ENCODE results near the gene WNT7B.
A peak's percentile ranks its signal among the peaks of the same experiment; 100 is the strongest.

WNT7B gene

GRCh38 chr22:46007848-46008261 lies 30.9 kb upstream of the WNT7B start:
- peaks cover 76% of the 10 kb centered on the region for H3K4me1 ChIP-seq (ENCODE audit: control insufficient read depth, insufficient read depth, low read depth, low read length)

GRCh38 chr22:46007003-46007847 lies 30.3 kb upstream of the WNT7B start:
- peak; percentile 59 for DNase-seq
- no peaks in the 10 kb centered on the region for H3K27me3 ChIP-seq (ENCODE audit: control insufficient read depth in 1 of 2, insufficient read depth in 1 of 2, low read length in 2 of 2)
- H3K4me2 ChIP-seq (ENCODE audit: low read length, poor library complexity, severe bottlenecking) = peak overlapping the region; percentile 27
- H3K4me3 ChIP-seq (ENCODE audit: insufficient read depth in 1 of 2, low read depth in 1 of 2, low read length in 2 of 2) = peak overlapping the region in 1 of 2 experiments; percentile 73
- H4K8ac ChIP-seq (ENCODE audit: low read length) = peak overlapping the region; percentile 97
- H4K91ac ChIP-seq (ENCODE audit: low read length) = peak overlapping the region; percentile 97
- H3K9ac ChIP-seq (ENCODE audit: low read length) = peak overlapping the region; percentile 92
- no peak overlapping the region for H3K23ac ChIP-seq (ENCODE audit: low read length in 2 of 2)
- H3K14ac ChIP-seq (ENCODE audit: low read length in 2 of 2) = peak overlapping the region in 1 of 2 experiments; percentile 90
- H2BK120ac ChIP-seq (ENCODE audit: low read depth, low read length) = peak overlapping the region; percentile 78
- H3K4ac ChIP-seq (ENCODE audit: low read depth in 1 of 2, low read length in 2 of 2) = peak overlapping the region; percentile 62 to 88
- H3K27ac ChIP-seq (ENCODE audit: low read length, poor library complexity, severe bottlenecking) = peak overlapping the region; percentile 99
- H2BK12ac ChIP-seq (ENCODE audit: low read length in 2 of 2) = peak overlapping the region; percentile 91 to 97
- H2BK5ac ChIP-seq (ENCODE audit: low read depth, low read length, poor library complexity, severe bottlenecking) = peak overlapping the region; percentile 94
- H3K4me1 ChIP-seq (ENCODE audit: control insufficient read depth, insufficient read depth, low read depth, low read length) = peaks cover 76% of the 10 kb centered on the region
- 69% methylated on average over 33 of the region's 36 CpGs for WGBS
- H2AK5ac ChIP-seq (ENCODE audit: low read length, severe bottlenecking) = peak overlapping the region; percentile 90
- H3K18ac ChIP-seq (ENCODE audit: low read depth in 1 of 2, low read length in 2 of 2) = peak overlapping the region; percentile 65 to 97
- H3K79me1 ChIP-seq (replicated peaks; ENCODE audit: low read length, poor library complexity, severe bottlenecking) = no peaks in the 10 kb centered on the region
- H2BK15ac ChIP-seq (ENCODE audit: low read depth, poor library complexity, severe bottlenecking) = peak overlapping the region; percentile 73
- H3K9me3 ChIP-seq (ENCODE audit: control insufficient read depth, low read length) = peaks cover 9% of the 10 kb centered on the region
- H2AFZ ChIP-seq (ENCODE audit: low read depth, low read length) = peak overlapping the region; percentile 72
- peaks cover 0 to 3% of the 10 kb centered on the region in 2 experiments for H3K36me3 ChIP-seq (ENCODE audit: control insufficient read depth in 1 of 2, insufficient read depth in 2 of 2, low read depth in 1 of 2, low read length in 2 of 2)

More at GRCh38 chr22:46007848-46008261, 30.9 kb upstream of the WNT7B start:
- Histone ChIP-seq H3K4me3 (ENCODE audit: insufficient read depth in 1 of 2, low read depth in 1 of 2, low read length in 2 of 2) (peak overlapping the region in 1 of 2 experiments; percentile 73), H3K9me3 (ENCODE audit: control insufficient read depth, low read length) (peaks cover 9% of the 10 kb centered on the region), H2BK5ac (ENCODE audit: low read depth, low read length, poor library complexity, severe bottlenecking) (peak overlapping the region; percentile 94), H4K8ac (ENCODE audit: low read length) (peak overlapping the region; percentile 86), H3K9ac (ENCODE audit: low read length) (peak overlapping the region; percentile 92), H3K4ac (ENCODE audit: low read depth in 1 of 2, low read length in 2 of 2) (peak overlapping the region; percentile 62 to 70), H3K14ac (ENCODE audit: low read length in 2 of 2) (peak overlapping the region in 1 of 2 experiments; percentile 19), H2AK5ac (ENCODE audit: low read length, severe bottlenecking) (peak overlapping the region; percentile 90), H3K36me3 (ENCODE audit: control insufficient read depth in 1 of 2, insufficient read depth in 2 of 2, low read depth in 1 of 2, low read length in 2 of 2) (peaks cover 0 to 3% of the 10 kb centered on the region in 2 experiments), H3K4me2 (ENCODE audit: low read length, poor library complexity, severe bottlenecking) (no peak overlapping the region), H3K27ac (ENCODE audit: low read length, poor library complexity, severe bottlenecking) (peak overlapping the region; percentile 99), H3K23ac (ENCODE audit: low read length in 2 of 2) (no peak overlapping the region), H2AFZ (ENCODE audit: low read depth, low read length) (peak overlapping the region; percentile 54), H3K18ac (ENCODE audit: low read depth in 1 of 2, low read length in 2 of 2) (peak overlapping the region; percentile 40 to 97), H2BK120ac (ENCODE audit: low read depth, low read length) (peak overlapping the region; percentile 35), H4K91ac (ENCODE audit: low read length) (peak overlapping the region; percentile 80), H2BK15ac (ENCODE audit: low read depth, poor library complexity, severe bottlenecking) (peak overlapping the region; percentile 29), H2BK12ac (ENCODE audit: low read length in 2 of 2) (peak overlapping the region; percentile 91 to 97), H3K79me1 (replicated peaks; ENCODE audit: low read length, poor library complexity, severe bottlenecking) (no peaks in the 10 kb centered on the region), H3K27me3 (ENCODE audit: control insufficient read depth in 1 of 2, insufficient read depth in 1 of 2, low read length in 2 of 2) (no peaks in the 10 kb centered on the region)
- WGBS = 84% methylated on average over 25 of the region's 25 CpGs
- peak; percentile 33 for DNase-seq

GRCh38 chr22:46006379-46007002 lies 29.5 kb upstream of the WNT7B start:
- Histone ChIP-seq H3K36me3 (ENCODE audit: control insufficient read depth in 1 of 2, insufficient read depth in 2 of 2, low read depth in 1 of 2, low read length in 2 of 2) (peaks cover 0 to 3% of the 10 kb centered on the region in 2 experiments), H2AK5ac (ENCODE audit: low read length, severe bottlenecking) (peak overlapping the region; percentile 90), H3K4me2 (ENCODE audit: low read length, poor library complexity, severe bottlenecking) (peak overlapping the region; percentile 33), H3K4ac (ENCODE audit: low read depth in 1 of 2, low read length in 2 of 2) (peak overlapping the region; percentile 62 to 88), H2BK120ac (ENCODE audit: low read depth, low read length) (peak overlapping the region; percentile 78), H4K91ac (ENCODE audit: low read length) (peak overlapping the region; percentile 97), H3K4me1 (ENCODE audit: control insufficient read depth, insufficient read depth, low read depth, low read length) (peaks cover 76% of the 10 kb centered on the region), H3K9ac (ENCODE audit: low read length) (peak overlapping the region; percentile 92), H3K79me1 (replicated peaks; ENCODE audit: low read length, poor library complexity, severe bottlenecking) (no peaks in the 10 kb centered on the region), H2BK15ac (ENCODE audit: low read depth, poor library complexity, severe bottlenecking) (peak overlapping the region; percentile 73), H3K18ac (ENCODE audit: low read depth in 1 of 2, low read length in 2 of 2) (peak overlapping the region; percentile 65 to 97), H2BK12ac (ENCODE audit: low read length in 2 of 2) (peak overlapping the region; percentile 85 to 97), H2AFZ (ENCODE audit: low read depth, low read length) (peak overlapping the region; percentile 72), H3K23ac (ENCODE audit: low read length in 2 of 2) (peak overlapping the region in 1 of 2 experiments; percentile 84), H2BK5ac (ENCODE audit: low read depth, low read length, poor library complexity, severe bottlenecking) (peak overlapping the region; percentile 94), H3K9me3 (ENCODE audit: control insufficient read depth, low read length) (peaks cover 9% of the 10 kb centered on the region), H3K4me3 (ENCODE audit: insufficient read depth in 1 of 2, low read depth in 1 of 2, low read length in 2 of 2) (peak overlapping the region in 1 of 2 experiments; percentile 73), H4K8ac (ENCODE audit: low read length) (peak overlapping the region; percentile 97), H3K27ac (ENCODE audit: low read length, poor library complexity, severe bottlenecking) (peak overlapping the region; percentile 99), H3K14ac (ENCODE audit: low read length in 2 of 2) (peak overlapping the region in 1 of 2 experiments; percentile 93), H3K27me3 (ENCODE audit: control insufficient read depth in 1 of 2, insufficient read depth in 1 of 2, low read length in 2 of 2) (no peaks in the 10 kb centered on the region)
- 54% methylated on average over 26 of the region's 26 CpGs for WGBS
- peak; percentile 86 for DNase-seq
